NCI-H2196 treated with DMSO at 0.1 percent for 48 hours (cell line): Measurements from ENCODE around the gene WNK2.

Experiments used
- DNase-seq: peaks from one replicate; lab custom pipeline; 2025; ENCODE audit not compliant: unreplicated experiment; lab: John Stamatoyannopoulos, UW

The WNK2 gene

DNA sequence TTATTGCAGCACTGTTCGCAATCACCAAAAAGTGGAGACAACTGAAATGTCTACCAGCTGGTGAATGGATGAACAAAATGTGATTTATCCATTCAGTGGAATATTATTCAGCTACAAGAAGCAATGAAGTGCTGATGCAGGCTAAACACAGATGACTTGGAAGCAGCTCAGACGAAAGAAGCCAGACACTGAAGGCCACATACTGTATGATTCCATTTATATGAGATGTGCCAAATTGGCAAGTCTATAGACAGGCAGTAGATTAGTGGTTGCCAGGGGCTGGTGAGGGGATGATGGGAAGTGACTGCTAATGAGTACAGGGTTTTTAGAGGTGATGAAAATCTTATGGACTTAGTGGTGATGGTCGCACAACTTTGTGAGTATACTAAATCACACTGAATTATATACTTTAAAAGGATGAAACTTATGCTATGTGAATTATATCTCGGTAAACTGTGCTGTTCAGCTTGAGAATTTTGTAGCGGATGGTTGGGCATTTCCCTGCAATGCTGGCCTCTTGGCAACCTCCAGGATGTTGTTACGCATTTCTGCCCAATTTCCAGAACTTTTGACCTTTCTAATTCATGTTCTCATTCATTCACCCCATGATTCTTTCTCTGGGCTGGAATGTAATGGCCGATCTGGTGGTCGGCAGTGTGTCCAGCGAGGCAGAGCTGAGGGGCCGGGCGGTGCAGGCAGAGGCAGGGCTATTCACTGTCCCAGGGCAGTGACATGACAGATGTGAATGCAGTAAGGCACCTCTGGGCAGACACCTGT lies 22.0 kb upstream of the WNK2 start:
- no peak for DNase-seq

DNA sequence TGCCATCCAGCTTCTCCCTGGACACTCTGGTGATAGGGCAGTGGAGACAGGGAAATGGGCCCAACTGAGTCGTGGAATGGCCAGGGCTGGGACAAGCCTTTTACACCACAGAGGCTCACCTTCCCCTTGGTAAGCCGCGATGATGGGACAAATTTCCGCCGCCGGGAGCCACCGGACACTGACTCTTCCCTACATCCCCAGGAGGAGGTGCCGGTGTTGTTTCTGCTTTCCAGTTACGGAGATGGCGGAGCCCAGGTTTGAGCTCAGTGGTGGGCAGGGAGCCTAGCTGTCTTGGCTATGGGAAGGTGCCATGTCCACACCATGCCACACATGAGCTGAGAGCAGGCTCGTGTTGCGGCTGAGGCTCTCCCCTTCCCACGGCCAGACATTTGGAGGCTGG lies 19.9 kb upstream of the WNK2 start:
- no peak for DNase-seq

DNA sequence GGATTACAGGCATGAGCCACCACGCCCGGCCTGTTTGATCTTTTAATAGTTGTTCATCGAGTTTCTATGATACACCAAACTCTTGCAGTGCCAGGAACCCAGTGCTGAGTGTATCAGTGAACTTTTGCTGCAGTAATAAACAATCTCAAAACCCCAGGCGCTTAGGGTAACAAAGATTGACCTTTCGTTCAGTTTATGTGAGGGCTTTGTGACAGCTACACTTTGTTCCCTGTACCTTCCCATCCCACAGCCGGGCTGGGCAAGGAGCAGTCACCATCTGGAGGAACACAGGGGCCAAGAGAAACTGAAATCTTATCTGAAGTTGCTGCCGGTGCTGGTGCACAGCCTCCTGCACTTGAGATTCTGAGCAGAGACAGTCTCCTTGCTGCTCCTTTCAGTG lies 17.2 kb upstream of the WNK2 start:
- DNase-seq = no peak

DNA sequence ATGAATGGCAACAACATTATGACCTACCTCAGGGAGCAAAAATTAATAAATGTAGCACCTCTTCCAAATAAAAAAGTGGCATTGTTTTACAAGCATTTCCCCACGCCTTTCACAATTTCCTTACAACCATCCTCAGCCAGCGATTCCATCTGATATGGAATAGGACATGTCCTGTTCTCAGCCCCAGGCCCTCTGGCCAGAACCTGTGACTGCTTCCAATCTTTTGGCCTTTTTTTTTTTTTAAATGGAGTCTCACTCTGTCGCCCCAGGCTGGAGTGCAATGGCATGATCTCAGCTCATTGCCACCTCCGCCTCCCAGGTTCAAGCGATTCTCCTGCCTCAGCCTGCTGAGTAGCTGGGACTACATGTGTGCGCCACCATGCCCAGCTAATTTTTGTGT lies 16.8 kb upstream of the WNK2 start:
- no peak for DNase-seq

DNA sequence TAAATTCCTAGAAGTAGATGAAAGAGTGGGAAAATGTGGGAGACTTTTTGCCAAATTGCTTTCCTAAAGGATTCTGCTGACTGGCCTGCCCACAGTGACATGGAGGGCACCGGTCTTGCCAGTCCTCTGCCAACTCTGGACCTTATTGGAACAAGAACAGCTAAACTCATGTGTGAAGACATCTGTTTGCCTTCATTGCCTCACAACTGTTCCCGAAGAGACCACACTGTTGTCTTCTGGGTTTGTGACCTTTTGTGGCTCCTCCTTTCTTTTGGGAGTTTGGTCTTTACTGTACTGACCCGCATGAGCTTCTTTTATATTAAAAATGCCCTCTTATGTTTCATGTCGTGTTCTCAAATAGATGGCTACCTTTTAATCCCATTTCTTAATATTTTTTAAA lies 16.1 kb upstream of the WNK2 start:
- DNase-seq = no peak

DNA sequence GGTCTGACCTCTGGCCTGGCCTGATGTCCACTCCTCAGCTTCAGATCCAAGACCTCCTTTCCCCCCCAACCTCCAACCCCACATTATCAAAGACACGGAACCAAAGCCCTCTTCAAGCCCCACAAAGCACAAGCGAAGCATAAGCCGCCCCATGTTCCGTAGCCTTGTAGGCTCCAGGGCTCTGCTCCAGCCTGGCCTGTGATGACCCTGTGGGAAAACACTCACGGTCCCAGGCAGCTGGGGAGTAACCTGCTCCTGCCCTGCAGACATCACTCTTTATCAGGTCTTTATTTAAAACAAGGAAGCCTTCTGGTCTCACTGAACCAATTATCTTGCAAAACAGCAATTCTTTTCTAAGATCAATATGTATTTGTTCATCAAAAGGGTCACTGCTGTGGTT lies 15.4 kb upstream of the WNK2 start:
- DNase-seq = no peak

DNA sequence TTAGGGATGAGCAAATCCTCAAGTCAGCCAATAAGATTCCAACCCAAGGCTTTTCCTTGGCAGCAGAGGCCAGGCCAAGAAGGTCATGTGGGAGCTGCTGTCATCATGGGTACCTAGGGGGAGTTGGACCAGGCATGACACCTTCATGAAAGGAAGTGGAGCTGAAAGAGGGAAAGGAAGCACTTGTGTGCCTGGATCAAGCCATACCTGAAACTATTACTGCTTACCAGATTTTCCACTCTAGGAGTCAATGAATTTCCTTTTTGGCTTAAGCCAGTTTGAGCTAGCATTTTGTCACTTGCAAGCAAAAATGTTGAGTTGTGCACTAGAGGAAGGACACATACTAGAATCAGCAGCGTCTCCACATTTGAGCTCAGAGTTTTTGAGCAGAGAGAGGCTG lies 14.5 kb upstream of the WNK2 start:
- no peak for DNase-seq

DNA sequence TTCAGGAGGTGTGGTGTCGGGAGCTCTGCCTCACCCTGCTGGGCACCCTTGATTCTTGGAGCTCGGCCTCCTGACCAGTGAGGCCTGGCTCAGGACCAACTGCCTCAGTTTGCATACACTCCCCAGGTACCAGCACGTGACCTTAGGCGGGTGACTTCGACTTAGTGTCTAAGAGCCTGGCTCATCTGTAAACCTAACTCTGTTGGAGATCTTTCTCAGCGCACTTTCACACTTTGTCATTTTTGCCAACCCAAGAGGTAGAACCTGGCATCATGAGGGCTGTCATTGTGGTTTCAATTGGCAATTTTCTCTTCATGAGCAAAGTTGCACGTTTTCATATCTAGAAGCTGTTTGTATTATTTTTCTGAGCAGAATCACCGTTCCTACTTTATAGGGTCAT lies 13.4 kb upstream of the WNK2 start:
- DNase-seq = no peak

DNA sequence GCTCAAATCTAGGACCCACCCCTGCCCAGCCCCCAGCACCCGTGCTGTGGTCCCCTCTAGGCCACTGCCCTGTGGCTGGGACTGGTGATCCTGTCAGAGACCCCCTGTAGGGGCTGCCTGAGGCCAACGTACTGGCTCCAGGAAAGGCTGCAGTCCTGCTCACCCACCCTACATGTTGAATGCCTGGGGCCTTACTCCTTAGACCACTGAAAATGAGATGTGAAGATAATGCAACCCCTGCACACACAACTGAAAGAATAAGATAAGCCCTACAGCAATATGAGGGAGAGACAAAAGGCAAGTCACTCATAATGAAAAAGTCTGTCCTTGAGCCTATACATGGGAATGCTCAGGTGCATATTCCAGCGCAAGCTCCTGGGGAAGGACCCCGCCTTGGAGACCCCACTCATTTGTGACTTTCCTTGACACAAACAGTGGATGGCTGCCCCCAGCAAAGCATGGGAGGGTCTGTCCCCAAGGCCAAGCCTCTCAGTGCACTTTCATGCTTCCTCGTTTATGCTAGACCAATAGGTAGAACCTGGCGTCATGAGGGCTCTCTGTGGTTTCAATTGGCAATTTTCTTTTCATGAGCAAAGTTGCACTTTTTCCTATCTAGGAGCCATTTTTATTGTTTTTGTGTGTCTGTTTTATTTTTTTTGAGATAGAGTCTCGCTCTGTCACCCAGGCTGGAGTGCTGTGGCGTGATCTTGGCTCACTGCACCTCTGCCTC lies 12.5 kb upstream of the WNK2 start:
- DNase-seq = no peak

DNA sequence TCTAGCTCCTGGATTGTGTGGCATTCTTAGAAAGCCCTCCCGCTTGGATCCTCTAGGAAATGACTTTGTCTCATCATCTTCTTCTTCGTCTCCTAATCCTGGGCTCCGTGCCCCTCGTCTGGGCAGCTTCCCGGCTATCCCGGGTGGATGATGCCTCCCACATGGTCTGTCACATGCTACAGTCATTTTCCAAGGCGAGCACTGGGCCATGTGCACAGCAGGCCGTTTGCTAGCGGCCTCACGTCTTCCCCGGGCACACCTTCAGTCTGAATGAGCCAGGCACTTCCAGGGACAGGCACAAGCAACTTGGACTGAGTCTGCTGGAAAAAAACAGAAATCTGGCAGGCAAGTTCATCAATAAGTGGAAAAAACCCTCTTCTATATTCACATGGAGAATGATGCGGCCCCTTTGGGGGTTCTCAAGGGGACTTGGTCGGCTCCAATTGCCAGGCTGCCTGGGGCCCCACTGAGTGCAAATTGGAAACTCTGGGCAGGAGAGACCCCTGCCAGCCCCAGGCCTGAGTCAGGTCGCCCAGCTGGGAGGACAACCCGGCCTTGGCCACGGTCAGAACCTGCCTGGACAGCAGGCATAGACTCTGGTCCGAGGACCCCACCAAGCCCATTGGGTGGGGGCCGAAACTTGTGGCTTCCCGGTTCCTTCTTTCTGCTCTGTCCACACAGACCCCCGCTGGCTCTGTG lies 11.1 kb upstream of the WNK2 start:
- DNase-seq = no peak

DNA sequence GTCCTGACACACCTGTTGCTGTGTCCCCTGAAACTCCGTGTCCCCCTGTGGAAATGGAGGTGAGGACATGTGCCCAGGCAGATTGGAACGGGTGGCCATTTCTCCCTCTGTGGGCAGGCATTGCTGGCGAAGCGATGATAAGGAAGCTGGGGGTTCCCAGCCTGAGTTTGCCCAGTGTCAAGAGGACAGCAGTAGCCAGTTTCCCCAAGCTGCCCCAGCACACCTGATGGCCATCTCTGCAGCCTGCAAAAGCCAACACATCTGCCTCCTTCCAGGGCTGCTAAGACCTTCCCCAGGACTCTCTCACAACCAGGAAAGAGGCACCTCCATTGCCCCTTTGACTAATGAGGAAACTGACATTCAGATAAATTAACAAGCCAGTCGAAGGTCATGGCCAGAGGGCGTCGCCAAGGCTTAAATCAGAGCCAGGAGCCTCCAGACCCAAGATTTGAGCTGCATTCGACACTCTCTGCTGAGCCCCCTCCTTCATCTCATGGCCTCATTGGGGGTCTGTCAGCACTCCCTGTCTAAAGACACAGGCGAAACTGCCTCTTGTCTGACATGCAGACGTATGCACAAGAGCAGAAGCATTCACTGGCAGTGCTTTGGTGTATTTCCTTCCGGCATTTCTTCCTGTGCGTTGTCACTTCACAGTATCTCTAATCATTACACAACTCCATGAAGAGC lies 10.4 kb upstream of the WNK2 start:
- no peak for DNase-seq

DNA sequence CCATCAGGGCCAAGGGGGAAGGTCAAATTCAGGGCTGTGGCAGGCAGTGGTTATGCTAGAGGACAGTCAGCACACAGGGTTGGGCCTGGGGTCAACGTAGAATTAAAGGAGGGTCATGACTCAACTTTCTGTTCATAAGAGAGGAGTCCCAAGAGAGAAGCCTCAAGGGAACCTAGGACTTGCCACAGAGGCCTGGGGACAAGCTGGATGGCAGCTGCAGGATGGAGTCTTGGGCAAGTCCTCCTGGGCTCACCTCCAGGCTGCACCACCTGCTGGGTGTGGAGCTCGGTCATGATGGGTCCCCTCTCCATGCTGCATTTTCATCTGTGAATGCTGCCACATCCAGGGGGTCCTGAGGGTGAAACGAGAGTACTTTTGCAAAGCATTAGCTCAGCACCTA lies 9.0 kb upstream of the WNK2 start:
- DNase-seq = no peak

DNA sequence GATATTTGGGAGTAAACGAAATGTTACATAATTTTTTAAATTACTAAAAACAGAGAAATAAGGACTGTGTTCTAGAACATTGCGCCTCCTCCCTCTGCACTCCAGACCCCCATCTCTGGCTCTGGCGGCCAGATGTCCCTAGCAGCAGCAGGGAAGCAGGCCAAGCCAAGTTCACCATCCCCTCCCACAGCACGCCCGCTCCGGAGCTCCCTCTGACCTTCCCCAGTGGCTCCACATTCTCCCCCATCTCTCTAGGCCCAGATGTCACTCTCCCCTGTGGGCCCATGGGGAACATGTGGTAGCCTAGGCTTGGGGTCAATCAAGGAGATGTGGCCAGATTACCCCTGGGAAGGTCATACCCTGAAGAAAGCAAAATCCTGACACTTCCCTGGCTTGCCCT lies 6.3 kb upstream of the WNK2 start:
- DNase-seq = no peak

DNA sequence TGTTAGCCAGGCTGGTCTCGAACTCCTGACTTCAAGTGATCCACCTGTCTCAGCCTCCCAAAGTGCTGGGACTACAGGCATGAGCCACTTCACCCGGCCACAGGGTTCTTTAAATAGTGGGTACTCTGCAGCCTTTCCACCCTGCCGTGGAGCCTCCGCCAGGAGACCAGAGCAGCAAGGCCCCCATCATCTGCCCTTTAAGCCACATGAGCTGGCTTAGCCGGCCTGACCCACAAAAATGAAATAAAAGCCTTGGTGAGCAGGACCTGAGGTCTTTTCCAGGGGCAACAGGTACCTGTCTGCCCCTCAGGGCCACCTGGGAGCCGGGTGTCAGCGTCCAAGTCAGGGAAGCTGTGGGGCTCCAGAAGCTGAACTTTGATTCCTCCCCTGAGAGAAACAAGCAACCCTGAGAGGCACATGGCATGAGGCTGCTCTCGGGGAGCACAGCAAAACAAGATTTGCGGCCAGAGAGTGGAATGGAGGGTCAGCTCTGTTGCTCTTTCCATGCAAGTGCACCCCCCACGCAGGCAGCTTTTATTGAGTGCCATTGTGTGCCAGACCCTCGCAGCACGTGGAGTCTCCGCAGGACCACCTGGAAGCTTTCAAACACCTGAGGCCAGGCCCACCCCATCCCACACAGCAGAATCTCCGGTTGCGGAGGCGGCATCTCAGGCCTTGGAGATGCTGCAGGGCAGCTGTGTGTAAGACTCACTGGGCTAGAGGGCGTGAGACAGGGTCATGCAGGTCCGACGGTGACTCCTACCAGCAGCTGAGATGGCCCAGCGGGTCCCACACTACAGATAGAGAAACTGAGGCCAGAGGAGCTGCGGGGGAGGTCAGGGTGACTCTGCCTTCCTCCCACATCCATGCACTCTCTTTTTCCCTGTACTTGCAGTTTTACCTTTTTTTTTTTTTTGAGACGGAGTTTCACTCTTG lies 4.8 kb upstream of the WNK2 start:
- no peak for DNase-seq

DNA sequence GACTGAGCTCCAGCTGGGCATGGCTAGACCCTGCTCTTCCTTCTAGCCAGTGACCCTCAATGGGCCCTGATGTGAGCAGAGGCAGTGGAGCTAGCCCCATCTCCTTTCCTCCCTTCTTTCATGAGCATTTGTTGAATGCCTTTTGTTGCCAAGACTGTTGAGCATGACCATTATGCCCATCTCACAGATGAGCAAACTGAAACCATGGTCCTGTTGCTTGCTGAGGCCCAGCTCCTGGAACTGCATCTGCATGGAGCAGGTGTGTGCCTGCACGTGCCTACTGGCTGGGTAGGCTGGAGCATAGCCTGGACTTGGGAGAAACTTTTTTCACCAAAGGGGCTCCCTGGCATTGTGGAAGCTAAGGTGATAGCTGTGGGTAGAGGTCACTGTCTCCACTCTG lies 3.0 kb upstream of the WNK2 start:
- no peak for DNase-seq

DNA sequence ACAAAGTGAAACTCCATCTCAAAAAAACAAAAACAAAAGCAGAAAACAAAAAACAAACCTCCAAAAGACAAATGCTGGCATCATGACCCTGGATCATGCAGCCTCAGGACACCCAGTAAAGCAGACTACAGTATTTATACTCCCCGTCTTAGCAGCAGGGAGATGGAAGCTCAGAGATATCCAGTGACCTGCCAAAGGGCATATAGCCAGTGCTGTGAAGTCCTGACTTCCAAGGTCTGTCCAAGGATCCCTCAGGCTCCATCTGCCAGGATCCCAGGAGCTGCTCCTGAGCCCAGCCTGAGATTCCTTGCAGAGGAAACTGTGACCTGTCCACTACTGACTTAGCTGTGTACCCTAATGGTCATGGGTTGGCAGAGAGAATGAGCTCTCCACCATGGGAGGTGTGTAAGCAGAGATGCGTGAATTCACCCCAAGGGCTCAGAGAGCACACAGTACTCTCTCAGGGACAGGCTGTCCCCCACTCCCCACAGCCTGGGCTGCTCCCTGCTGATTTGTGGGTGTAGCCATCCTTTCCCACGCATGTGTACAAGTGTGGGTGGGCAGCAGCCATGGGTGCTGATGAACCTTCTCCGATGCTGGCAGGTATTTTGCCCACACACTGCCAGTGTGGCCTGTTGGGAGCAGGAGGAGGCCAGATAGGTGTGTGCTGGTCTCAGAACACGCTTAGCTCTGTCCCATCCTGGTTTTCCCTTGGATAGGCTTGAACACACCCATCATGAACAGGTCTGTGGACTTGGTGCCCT lies 2.1 kb upstream of the WNK2 start:
- DNase-seq = no peak

DNA sequence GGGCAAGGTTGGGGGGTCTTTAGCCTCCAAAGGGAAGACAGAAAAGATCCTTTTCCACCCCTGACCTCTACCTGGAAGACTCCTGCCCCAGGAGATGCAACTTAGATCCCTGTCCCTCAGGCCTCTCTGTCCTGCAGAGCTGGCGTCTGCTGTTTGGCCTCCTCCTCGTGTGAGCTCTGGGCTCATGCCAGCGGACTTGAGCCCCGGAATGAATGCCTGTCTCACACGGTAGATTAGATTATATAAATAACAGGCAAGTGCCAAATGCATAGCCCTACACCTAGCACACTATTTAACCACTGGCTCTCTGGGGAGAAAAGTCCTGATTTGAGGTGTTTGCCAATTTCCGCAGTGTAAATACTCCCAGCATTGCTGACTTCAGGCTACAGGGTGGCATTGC lies 1.4 kb upstream of the WNK2 start:
- DNase-seq = no peak

DNA sequence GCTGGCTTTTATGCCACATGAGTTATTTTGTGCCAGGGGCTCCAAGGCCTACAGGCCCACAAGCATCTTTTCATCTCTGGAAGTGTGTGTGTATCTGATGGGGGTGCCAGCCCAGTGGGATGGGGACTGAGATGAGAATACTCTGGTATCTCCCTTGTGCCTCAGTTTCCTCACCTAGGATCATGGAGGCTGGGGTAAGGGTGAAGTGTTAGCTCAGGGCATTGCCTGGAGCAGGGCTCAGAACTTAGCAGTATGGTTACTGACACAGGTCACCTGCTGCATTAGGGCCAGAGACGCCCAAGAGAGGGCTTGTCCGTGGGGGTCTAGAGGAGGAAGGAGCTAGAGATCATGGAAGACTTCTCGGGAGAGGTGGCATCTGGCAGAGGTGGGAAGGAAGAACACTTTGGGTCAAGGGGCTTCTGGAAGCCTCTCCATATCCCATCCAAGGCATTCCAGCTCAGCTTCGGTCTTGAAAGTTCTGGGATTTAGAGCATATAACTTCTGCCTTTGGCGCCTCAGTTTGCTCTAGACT lies 742 bp upstream of the WNK2 start:
- DNase-seq = no peak

DNA sequence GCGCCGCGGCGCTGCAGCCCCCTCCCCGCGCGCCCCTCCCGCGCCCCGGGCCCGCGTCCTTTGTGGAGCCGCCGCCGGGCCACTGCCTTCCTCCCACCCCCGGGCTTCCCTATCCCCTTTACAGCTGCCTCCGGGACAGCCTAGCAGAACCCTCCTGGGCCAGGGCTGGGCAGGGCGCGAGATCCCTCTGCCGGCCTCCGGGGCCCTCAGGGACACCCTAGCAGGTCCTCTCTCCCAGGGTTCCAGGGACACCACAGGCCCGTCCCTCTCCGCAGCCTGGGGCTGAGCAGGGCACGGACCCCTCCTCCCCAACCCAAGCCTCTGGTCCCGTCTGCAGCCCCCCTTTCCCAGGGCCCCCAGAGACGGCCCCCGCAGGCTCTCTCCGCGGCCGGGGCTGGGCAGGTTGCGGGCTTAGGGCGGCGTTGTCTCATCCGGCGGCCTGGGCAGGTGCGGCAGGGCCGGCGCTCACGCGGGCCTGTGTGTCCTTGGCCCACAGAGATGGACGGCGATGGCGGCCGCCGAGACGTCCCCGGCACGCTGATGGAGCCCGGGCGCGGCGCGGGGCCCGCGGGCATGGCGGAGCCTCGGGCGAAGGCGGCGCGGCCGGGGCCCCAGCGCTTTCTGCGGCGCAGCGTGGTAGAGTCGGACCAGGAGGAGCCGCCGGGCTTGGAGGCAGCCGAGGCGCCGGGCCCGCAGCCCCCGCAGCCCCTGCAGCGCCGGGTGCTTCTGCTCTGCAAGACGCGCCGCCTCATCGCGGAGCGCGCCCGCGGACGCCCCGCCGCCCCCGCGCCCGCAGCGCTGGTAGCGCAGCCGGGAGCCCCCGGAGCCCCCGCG lies 710 bp downstream of the WNK2 start:
- DNase-seq = no peak
